GM18951 (cell line): ENCODE measurements around the gene PRDM15.

Experiments used
- POLR2A ChIP-seq: IDR thresholded peaks from 4 replicates; pipeline ENCODE4 v1.6.1; 2011; ENCODE audit warnings: mild to moderate bottlenecking; ENCODE audit not compliant: insufficient read length, insufficient read depth; ENCODE audit errors: extremely low read depth
- in situ Hi-C: fragments of 300-500 bp; cut with MboI; formaldehyde crosslinking; loops from one replicate; pipeline ENCODE4 v1.12.0; 2022; ENCODE audit warnings: low sequenced_read_pairs, mixed read lengths, inconsistent platforms; ENCODE audit not compliant: unreplicated experiment

The PRDM15 gene

DNA sequence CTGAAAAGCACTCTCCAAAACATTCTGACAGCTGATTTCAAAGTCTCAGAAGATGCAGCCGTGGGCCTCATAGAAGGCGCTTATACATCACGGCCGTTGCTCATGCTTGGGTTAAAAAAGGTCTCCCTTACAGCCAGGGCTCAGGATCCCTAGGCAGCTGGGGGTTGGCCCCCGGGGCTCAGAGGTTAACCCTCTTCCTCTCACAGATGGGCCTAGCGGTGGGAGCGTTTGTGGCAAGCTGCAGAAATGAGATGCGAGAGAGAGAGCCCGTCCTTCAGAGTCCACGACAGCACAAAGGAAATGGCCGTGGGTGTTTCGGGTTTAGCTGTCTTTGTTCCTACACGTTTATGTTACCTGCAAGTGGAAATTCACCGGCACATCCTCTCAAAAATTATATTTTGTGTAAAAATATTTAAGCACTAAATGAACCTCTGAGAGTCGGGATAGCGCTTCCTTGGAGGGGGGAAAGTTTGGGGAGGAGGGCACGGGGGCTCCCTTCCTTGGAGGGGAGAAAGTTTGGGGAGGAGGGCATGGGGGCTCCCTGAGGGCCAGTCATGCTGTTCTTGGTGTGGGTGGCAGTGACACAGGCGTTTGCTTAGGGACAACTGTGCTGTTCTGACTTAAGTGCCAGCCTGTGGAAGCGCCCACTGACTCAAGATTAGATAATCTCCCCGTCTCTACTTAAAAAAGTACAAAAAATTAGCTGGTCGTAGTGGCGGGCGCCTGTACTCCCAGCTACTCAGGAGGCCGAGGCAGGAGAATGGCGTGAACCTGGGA lies 20.5 kb upstream of the PRDM15 start:
- in situ Hi-C loops: no loop called here
- no peak for TF ChIP-seq POLR2A

GRCh38 chr21:41898998-41899397 lies 19.9 kb upstream of the PRDM15 start:
- in situ Hi-C loops: no loop called here
- no peak for TF ChIP-seq POLR2A

DNA sequence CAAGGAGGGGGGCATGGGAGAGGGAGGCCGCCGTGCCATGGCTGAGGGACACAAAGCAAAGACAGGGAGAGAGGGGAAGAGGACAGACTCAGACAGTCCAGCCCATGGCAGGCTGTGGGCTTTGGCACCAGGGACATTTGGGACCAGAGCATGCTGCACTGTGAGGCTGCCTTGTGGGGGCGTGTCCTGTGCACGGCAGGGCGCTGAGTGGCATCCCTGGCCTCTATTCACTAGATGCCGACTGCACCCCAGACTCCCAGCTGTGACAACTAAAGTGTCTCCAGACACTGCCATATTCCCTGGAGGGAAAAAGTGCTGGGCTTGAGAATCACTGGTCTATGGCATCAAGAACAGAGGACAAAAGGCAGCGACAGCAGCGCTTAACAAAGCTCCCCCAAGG lies 18.6 kb upstream of the PRDM15 start:
- no peak for TF ChIP-seq POLR2A
- in situ Hi-C loops: no loop called here

DNA sequence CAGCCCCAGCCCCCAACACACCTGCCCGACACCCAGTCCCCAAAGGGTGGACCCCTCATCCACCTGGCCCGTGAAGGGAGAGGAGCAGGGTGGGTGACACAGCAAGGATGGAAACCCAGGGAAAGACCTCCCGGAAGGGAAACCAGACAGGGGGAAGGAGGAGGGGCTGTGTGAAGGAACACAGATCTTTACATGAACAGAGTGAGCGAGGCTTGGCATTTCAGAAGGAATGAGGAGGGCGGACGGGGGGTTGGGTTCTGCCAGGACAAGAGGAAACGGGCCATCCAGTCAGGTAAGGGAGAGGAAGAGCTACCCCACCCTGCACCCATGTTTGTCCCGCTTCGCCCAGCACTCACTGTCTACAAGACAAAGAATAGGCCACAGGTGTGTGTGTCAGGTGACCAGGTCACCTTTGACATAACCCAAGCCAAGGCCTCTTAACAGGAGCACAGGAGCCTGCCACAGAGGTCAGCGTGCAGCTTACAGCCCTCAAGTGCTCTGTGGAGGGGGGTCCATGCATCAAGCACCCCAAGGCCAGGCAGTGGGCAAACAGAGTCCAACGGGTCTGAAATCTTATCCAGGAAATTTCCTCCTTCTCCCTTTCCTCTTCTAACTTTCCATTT lies 18.0 kb upstream of the PRDM15 start:
- TF ChIP-seq POLR2A: no peak
- in situ Hi-C loops: no loop called here

DNA sequence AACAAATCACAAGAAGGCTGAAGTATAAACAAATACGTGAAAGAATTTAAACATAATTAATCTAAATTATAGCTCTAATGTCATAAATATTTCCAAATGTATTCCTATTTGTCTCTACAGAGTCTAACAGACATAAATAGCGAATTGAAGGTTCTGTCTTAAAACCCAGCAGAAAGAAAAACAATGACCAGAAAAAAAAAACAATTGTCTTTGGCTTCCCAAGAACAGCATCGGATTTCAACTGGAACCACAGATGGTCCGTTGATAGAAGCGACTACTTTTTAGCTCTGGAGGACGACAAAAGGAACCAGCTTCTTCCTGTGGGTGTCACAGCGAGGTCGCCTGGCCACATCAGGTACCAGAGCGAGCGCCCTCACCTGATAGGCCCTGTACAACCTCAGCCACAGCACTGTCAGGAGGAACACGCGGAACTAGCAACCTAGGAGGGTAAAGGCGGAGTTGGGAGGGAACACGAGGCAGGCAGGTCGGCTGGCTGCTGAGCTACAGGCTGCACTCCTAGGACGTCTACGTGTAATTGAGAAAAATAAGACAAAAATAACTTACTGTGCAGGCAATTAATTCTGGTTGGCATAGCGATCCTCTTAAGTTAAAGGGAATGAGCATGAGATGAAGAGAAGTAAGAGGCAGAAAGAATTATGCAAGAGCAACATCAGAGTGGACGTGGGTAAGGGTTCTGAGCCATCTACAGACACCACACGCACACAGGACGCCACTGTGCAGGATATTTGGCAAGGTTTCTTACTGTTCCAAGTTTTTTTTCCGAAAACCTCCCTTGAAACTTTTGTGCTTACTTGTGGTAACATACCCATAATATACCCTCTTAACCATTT lies 16.7 kb upstream of the PRDM15 start:
- no peak for TF ChIP-seq POLR2A
- in situ Hi-C loops: no loop called here

DNA sequence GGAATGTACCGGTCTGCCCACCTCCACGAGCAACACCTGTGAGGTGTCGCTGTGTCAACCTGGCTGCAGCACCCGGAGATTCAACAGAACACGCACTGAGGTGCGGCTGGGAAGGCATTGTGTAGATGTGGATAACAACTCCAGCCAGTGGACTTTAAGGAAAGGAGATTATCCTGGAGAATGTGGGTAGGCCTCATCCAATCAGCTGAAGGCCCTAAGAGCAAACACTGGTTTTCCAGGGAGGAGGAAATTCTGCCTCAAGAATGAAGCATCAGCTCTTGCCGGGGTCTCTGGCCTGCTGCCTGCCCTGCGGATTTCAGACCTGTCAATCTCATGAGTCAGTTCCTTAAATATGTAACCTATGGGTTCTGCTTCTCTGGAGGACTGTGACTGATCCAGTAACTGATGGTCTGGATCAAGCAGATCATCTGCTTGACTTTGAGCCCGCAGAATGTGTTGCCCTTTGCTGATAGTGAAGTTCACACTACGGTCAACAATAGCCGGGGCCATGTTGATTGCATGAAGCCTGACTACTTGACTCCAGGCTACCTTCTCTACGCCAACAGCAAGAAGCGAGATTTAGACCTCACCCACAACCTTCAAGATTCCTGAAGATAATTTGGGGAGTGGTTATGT lies 15.9 kb upstream of the PRDM15 start:
- in situ Hi-C loops: no loop called here

DNA sequence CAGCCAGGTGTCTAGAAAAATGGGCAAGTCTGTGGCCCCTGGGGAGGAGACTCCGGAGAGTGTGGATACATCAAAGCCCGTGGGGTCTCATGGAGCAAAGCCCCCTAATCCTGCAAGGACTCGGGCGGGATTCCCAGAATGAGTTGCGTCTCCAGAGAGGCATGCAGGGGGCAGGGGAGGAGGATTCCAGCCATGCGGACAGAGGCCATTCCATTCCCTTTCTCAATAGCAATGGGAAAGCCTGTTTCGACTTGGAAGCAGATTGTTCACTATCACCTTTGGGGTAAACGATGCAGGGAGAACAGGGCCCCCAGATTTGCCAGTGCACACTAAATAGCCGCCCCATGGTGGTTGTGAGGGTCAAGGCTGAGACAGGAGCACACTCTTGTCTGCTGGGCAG lies 15.4 kb upstream of the PRDM15 start:
- in situ Hi-C loops: no loop called here
- no peak for TF ChIP-seq POLR2A

More for the DNA sequence above, 15.9 kb upstream of the PRDM15 start:
- no peak for TF ChIP-seq POLR2A

DNA sequence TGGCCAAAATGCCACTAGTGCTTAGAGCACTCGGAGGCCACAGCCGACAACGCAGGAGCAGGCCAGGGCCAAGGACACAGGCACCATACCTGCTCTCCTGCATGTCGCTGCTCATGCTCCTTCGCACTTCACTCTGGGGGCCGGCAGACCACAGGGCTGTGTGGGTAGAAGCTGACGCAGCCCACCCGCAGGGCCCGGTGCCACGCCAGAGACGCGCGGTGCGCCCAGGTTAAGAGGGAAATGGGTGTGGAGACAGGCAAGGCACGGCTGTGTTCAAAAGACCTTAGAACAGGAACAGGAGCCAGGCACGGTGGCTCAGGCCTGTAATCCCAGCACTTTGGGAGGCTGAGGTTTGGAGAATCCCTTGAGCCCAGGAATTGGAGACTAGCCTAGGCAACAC lies 13.6 kb upstream of the PRDM15 start:
- in situ Hi-C loops: no loop called here
- TF ChIP-seq POLR2A: no peak

- TF ChIP-seq POLR2A: no peak
- in situ Hi-C loops: no loop called here
These were observed 12.0 kb upstream of the PRDM15 start for GRCh38 chr21:41891132-41891531.

GRCh38 chr21:41890355-41890754 lies 11.2 kb upstream of the PRDM15 start:
- no peak for TF ChIP-seq POLR2A
- in situ Hi-C loops: no loop called here

GRCh38 chr21:41888749-41889376 lies 9.7 kb upstream of the PRDM15 start:
- no peak for TF ChIP-seq POLR2A
- in situ Hi-C loops: no loop called here

- in situ Hi-C loops: no loop called here
- no peak for TF ChIP-seq POLR2A
These were observed 8.5 kb upstream of the PRDM15 start for GRCh38 chr21:41887667-41888066.

GRCh38 chr21:41886328-41886727 lies 7.2 kb upstream of the PRDM15 start:
- in situ Hi-C loops: no loop called here
- TF ChIP-seq POLR2A: no peak
